Colonic mucosa (tissue), 4 donors: ENCODE data around the gene CENPB. TPM values are rescaled to one million over a fixed set of nuclear protein-coding genes. Genes with fewer than 3 reads are reported as not detected.
"Not testable (repeated sequence)": the region's sequence is repeated elsewhere in the genome, so short reads cannot be mapped to it uniquely, and the experiment has no call there.

Experiments used
- DNase-seq: peaks from one replicate; pipeline ENCODE4 v3.0.0-alpha.2; 2020
- H3K27ac ChIP-seq: fragments of 200-600 bp; one replicate; pipeline ENCODE4 v1.8.0; 2021
- H3K27me3 ChIP-seq: fragments of 200-600 bp; one replicate; pipeline ENCODE4 v1.8.0; 2021
- H3K36me3 ChIP-seq: fragments of 200-600 bp; one replicate; pipeline ENCODE4 v1.8.0; 2021
- H3K4me1 ChIP-seq: fragments of 200-600 bp; one replicate; pipeline ENCODE4 v1.8.0; 2021; ENCODE audit warnings: mild to moderate bottlenecking
- H3K4me3 ChIP-seq: fragments of 200-600 bp; one replicate; pipeline ENCODE4 v1.8.0; 2021
- H3K9ac ChIP-seq, 2 donors: one replicate each; pipeline ENCODE4 v1.7.0; 2013; ENCODE audit warnings: control low read depth in 2 of 2, low read depth in 2 of 2, low read length in 2 of 2
- H3K9me3 ChIP-seq: fragments of 200-600 bp; one replicate; pipeline ENCODE4 v1.8.0; 2021
- CTCF ChIP-seq: fragments of 200-600 bp; IDR thresholded peaks from one replicate; pipeline ENCODE4 v1.8.0; 2022; ENCODE audit warnings: antibody characterized with exemption, mild to moderate bottlenecking
- intact Hi-C: fragments of 100-400 bp; cut with DNase I; formaldehyde crosslinking; loops from one replicate; pipeline ENCODE4 v1.14.1; 2022
- total RNA-seq, 2 donors: library from RNA; stranded (reverse); fragmentation: NEBNext Ultra II Directional in 1 of 2; extraction: Animal tissue kit (Norgen Biotek cat#: 25700) in 1 of 2; gene quantifications; one replicate each; pipeline ENCODE4 v1.2.1, GENCODE V29; 2021
- donor health status: healthy.
- donor health status: DM: no; HTN: no; CAD: no.
- donor health status: DM: no; HTN: no; CAD: no.

The CENPB gene
- total RNA-seq, result 10 to 100 TPM; 65.6 to 93.3 TPM

- TF ChIP-seq CTCF, result peak; percentile 67
- intact Hi-C loops, result loop anchor here (5.0 kb wide), 1 partner anchor 66 kb away; no protein-coding TSS in a partner anchor
- H3K36me3 ChIP-seq, result no peaks in the 10 kb centered on the region
- H3K9me3 ChIP-seq, result no peaks in the 10 kb centered on the region
- H3K4me1 ChIP-seq, result peaks cover 20% of the 10 kb centered on the region
- peak within 1 kb of the TSS; percentile 38 for H3K27ac ChIP-seq
- H3K27me3 ChIP-seq, result no peaks in the 10 kb centered on the region
- peak within 1 kb of the TSS; percentile 79 to 83 for H3K9ac ChIP-seq
- peak within 1 kb of the TSS; percentile 55 for H3K4me3 ChIP-seq
- DNase-seq, result peak; percentile 94
Measured at GRCh38 chr20:3786665-3787323, at the start of gene CENPB. Gene CENPB, minus strand, starts transcription at chr20:3786740. Its CDS starts 257 bp downstream, at chr20:3786483.

- TF ChIP-seq CTCF, result no peak
- H3K27me3 ChIP-seq, result no peaks in the 10 kb centered on the region
- no peaks in the 10 kb centered on the region for H3K9me3 ChIP-seq
- H3K9ac ChIP-seq, result no peak overlapping the region
- DNase-seq, result no peak
- no peaks in the 10 kb centered on the region for H3K36me3 ChIP-seq
- H3K27ac ChIP-seq, result no peak overlapping the region
- H3K4me3 ChIP-seq, result no peak overlapping the region
- H3K4me1 ChIP-seq, result no peaks in the 10 kb centered on the region
- intact Hi-C loops, result no loop called here
Measured at GRCh38 chr20:3836132-3836531, 49.6 kb upstream of the CENPB start.

- H3K9ac ChIP-seq, H3K4me3 ChIP-seq, intact Hi-C loops, H3K27me3 ChIP-seq, H3K4me1 ChIP-seq, H3K9me3 ChIP-seq, DNase-seq, H3K36me3 ChIP-seq, H3K27ac ChIP-seq: not testable (repeated sequence)
Measured at GRCh38 chr20:3829891-3830290, 43.4 kb upstream of the CENPB start.

GRCh38 chr20:3828798-3829197, 42.3 kb upstream of the CENPB start:
- no peaks in the 10 kb centered on the region for H3K9me3 ChIP-seq
- no peak for DNase-seq
- intact Hi-C loops, result no loop called here
- H3K4me3 ChIP-seq, result no peak overlapping the region
- H3K9ac ChIP-seq, result no peak overlapping the region
- no peak for TF ChIP-seq CTCF
- H3K4me1 ChIP-seq, result no peaks in the 10 kb centered on the region
- no peaks in the 10 kb centered on the region for H3K36me3 ChIP-seq
- H3K27me3 ChIP-seq, result no peaks in the 10 kb centered on the region
- H3K27ac ChIP-seq, result no peak overlapping the region

GRCh38 chr20:3826420-3826819, 39.9 kb upstream of the CENPB start:
- no peak for DNase-seq
- no peak overlapping the region for H3K4me3 ChIP-seq
- H3K9ac ChIP-seq, result no peak overlapping the region
- intact Hi-C loops, result no loop called here
- H3K27ac ChIP-seq, result no peak overlapping the region
- peaks cover 9% of the 10 kb centered on the region for H3K36me3 ChIP-seq
- H3K4me1 ChIP-seq, result no peaks in the 10 kb centered on the region
- H3K27me3 ChIP-seq, result no peaks in the 10 kb centered on the region
- no peak for TF ChIP-seq CTCF
- H3K9me3 ChIP-seq, result no peaks in the 10 kb centered on the region

- no peak overlapping the region for H3K9ac ChIP-seq
- no peaks in the 10 kb centered on the region for H3K27me3 ChIP-seq
- H3K27ac ChIP-seq, result no peak overlapping the region
- no peak overlapping the region for H3K4me3 ChIP-seq
- no peak for DNase-seq
- no peaks in the 10 kb centered on the region for H3K4me1 ChIP-seq
- H3K36me3 ChIP-seq, result peaks cover 9% of the 10 kb centered on the region
- TF ChIP-seq CTCF, result no peak
- H3K9me3 ChIP-seq, result no peaks in the 10 kb centered on the region
- intact Hi-C loops, result no loop called here
Measured at GRCh38 chr20:3825526-3825925, 39.0 kb upstream of the CENPB start.
